ENCODE results near the gene CTDSP1.

Gene CTDSP1

GRCh38 chr2:218427741-218428140 lies 28.1 kb downstream of the CTDSP1 start:
- DNase-seq (ENCODE audit: low read depth), result no peak

GRCh38 chr2:218428846-218429558 lies 29.3 kb downstream of the CTDSP1 start:
- DNase-seq (ENCODE audit: low read depth), result no peak

GRCh38 chr2:218429911-218430692 lies 30.4 kb downstream of the CTDSP1 start:
- no peak for DNase-seq (ENCODE audit: low read depth)

DNA sequence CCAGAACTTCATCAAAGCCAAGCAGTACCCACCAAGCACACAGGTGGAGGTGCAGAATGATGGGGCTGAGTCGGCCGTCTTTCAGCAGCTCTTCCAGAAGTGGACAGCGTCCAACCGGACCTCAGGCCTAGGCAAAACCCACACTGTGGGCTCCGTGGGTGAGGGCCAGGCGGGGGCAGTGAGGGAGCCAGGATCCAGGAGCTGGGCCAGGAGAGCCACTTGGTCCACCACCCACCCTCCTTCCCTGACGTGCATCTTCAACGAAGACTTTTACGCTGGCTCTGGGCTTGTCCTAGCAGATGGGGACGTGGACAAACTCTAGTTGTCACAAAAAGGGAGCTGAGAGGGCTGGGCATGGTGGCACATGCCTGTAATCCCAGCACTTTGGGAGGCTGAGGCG lies 31.1 kb downstream of the CTDSP1 start:
- DNase-seq (ENCODE audit: low read depth), result no peak

GRCh38 chr2:218431878-218432277 lies 32.2 kb downstream of the CTDSP1 start:
- DNase-seq (ENCODE audit: low read depth), result no peak

DNA sequence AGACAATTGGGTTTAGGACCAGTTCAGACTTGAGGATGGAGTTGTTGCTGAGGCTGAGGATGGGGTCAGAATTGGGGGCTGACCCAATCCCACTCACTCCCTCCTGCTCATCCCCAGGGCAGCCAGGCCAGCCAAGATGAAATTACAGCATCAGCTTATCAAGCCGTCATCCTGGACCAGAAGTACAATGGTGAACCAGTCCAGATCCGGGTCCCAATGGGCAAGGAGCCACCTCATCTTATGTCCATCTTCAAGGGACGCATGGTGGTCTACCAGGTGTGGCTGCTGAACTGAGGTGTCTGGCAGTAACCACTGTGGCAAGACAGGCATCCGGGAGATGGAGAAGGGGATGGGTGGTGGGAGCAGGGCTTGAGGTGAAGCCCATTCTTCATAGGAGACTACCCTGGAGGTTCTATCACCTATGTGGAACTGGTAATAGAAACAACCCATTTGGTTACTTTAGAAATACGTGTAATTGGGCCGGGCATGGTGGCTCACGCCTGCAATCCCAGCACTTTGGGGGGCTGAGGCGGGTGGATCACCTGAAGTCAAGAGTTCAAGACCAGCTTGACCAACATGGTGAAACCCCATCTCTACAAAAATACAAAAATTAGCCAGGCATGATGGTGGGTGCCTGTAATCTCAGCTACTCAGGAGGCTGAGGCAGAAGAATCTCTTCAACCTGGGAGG lies 33.2 kb downstream of the CTDSP1 start:
- DNase-seq (ENCODE audit: low read depth), result no peak

GRCh38 chr2:218434456-218434855 lies 34.8 kb downstream of the CTDSP1 start:
- no peak for DNase-seq (ENCODE audit: low read depth)

DNA sequence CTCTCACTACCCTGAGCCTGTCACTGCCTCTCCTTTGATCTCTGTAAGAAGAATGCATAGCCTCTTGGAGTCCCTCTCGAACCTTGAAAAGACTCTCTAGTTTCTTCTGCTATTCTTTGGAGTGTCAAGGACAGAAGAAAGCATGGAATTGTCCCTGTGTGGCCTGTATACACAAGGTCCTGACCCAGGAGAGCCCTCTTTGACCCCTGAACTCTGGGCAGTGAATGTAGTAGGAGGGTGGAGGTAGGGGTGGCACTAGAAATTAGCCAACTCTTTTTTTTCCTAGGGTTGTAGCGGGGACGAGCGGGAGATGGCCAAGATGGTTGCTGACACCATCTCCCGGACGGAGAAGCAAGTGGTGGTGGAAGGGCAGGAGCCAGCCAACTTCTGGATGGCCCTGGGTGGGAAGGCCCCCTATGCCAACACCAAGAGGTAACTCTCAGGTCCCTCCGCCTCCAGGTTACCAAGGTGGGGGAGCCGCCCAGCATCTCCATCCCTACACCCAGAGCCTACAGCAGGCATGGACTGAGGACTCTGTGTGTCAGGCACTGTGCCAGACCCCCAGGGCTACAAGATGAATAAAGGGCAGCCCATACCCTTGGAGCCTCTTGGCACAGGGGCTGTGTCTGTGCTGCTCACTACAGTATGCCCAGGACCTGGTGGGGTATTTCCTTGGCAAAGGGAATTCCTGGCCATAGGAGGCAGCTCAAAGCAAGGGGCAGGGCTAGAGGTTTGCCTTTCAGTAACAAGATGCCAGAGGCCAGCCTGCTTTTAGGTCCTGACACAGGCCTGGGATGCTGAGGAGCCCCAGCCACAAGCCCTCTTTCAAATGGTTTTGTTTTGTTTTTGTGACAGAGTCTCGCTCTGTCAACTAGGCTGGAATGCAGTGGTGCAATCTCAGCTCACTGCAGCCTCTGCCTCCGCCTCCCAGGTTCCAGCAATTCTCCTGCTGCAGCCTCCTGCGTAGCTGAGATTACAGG lies 35.6 kb downstream of the CTDSP1 start:
- DNase-seq (ENCODE audit: low read depth), result peak; percentile 27

- DNase-seq (ENCODE audit: low read depth), result no peak
These were observed 37.3 kb downstream of the CTDSP1 start for GRCh38 chr2:218436992-218437391.

GRCh38 chr2:218437969-218438368 lies 38.3 kb downstream of the CTDSP1 start:
- no peak for DNase-seq (ENCODE audit: low read depth)

GRCh38 chr2:218438596-218438995 lies 38.9 kb downstream of the CTDSP1 start:
- DNase-seq (ENCODE audit: low read depth), result no peak

DNA sequence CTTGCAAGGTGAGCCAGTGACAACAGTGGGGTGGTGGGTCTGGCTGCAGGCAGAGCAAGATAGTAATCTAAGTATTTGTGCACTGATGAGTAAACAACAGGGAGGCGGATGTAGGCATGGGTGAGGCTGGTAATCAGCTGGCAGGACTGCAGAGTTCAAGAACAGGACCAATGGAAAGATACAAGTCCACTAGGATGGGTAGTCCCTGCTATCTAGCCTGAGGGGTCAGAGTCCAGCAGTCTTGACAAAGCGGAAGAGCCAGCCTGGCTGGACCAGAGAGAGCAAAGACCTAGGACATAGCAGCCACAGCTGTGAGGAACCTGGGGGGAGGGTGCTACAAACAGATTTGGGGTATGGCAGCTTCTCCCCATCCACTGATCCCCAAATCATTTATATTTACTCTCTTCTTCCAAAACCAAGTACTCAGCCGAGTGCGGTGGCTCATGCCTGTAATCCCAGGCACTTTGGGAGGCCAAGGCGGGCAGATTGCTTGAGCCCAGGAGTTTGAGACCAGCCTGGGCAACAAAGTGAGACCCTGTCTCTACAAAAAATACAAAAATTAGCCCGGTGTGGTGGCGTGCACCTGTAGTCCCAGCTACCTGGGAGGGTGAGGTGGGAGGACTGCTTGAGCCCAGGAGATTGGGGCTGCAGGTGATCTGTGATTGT lies 45.2 kb downstream of the CTDSP1 start:
- DNase-seq (ENCODE audit: low read depth), result no peak

DNA sequence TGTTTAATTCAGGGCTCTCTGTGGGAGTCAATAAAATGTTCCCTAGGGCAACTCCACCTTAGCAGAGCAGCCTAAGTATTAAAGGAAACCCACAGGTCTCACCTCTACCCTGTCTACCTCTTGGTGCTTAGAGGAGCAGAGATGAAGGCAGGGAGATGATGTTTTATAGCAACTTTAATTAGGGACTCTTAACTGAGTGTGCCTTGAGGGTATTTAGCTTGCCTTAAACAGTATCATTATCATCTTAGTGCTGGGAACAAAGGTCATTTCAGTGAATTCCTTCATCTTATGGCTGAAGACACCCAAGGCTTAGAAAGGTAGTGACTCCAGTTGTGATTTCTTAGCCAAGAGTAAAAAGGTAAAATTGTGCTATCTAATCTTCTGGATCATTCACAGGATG lies 45.9 kb downstream of the CTDSP1 start:
- DNase-seq (ENCODE audit: low read depth), result no peak

DNA sequence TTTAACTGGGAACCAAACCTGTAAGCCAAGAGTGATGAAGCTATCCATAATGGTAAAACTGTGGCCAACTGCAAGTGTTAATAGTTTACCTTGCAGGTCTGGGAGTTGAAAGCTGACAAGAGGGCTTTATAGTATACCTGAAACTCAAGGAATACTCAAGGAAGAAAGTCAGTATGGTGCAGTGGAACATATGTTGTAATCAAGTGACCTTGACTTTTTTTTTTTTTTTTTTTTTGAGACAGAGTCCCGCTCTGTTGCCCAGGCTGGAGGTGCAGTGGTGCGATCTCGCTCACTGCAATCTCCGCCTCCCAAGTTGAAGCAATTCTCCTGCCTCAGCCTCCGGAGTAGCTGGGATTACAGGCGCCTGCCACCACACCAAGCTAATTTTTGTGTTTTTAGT lies 46.9 kb downstream of the CTDSP1 start:
- no peak for DNase-seq (ENCODE audit: low read depth)

DNA sequence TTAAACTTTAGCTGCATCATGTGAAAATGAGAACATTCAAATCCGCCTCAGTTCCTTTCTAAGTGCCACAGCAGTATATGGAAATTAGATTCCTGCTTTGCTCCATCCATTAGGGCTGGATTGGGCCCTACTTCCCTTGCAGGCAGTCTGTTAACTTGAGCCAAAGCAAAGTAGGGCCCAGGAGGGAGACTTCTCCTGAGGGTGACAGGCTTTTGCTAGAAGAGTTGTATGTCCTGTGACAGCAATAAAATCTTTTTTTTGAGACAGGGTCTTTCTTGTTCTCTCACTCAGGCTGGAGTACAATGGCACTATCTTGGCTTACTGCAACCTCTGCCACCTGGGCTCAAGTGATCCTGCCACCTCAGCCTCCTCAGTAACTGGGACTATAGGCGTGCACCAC lies 47.4 kb downstream of the CTDSP1 start:
- DNase-seq (ENCODE audit: low read depth), result no peak

DNA sequence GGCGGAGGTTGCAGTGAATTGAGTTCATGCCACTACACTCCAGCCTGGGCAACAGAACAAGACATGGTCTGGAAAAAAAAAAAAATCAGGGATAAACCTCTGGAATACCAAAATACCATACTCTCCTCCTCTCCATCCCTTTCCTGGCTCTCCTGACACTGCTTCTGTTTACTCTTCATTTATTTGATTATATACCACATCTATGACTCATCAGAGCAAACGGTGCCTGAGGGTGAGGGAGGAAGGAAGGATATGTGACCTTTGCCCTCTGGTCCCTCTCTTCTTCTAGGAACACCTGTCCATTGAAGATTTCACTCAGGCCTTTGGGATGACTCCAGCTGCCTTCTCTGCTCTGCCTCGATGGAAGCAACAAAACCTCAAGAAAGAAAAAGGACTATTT lies 49.3 kb downstream of the CTDSP1 start:
- peak; percentile 60 for DNase-seq (ENCODE audit: low read depth)

- no peak for DNase-seq (ENCODE audit: low read depth)
These were observed 52.4 kb downstream of the CTDSP1 start for GRCh38 chr2:218452079-218452478.

All from EH (cell line).